WI38 (cell line): ENCODE data around the gene VCAM1.

Experiments
- H3K4me3 ChIP-seq: 2 replicates; pipeline ENCODE4 v1.5.1; 2011; ENCODE audit warnings: low read depth, mild to moderate bottlenecking, control low read depth, low read length
- CTCF ChIP-seq: IDR thresholded peaks from 2 replicates; pipeline ENCODE4 v1.5.1; 2012; ENCODE audit warnings: low read depth, mild to moderate bottlenecking, control low read depth, low read length

VCAM1 gene

GRCh38 chr1:100722221-100722620 is 2.7 kb downstream of the VCAM1 start:
- peak overlapping the region; percentile 46 for H3K4me3 ChIP-seq
- TF ChIP-seq CTCF: no peak

- no peak for TF ChIP-seq CTCF
- no peak overlapping the region for H3K4me3 ChIP-seq
Observed at GRCh38 chr1:100724281-100724680, 4.7 kb downstream of the VCAM1 start.

GRCh38 chr1:100730130-100730529 is 10.6 kb downstream of the VCAM1 start:
- TF ChIP-seq CTCF: no peak
- H3K4me3 ChIP-seq: no peak overlapping the region

GRCh38 chr1:100731309-100731708 is 11.8 kb downstream of the VCAM1 start:
- TF ChIP-seq CTCF: no peak
- H3K4me3 ChIP-seq: no peak overlapping the region

- no peak overlapping the region for H3K4me3 ChIP-seq
- TF ChIP-seq CTCF: no peak
Observed at GRCh38 chr1:100731758-100732157, 12.2 kb downstream of the VCAM1 start.

- no peak overlapping the region for H3K4me3 ChIP-seq
- no peak for TF ChIP-seq CTCF
Observed at GRCh38 chr1:100734676-100735075, 15.1 kb downstream of the VCAM1 start.

- no peak for TF ChIP-seq CTCF
- H3K4me3 ChIP-seq: no peak overlapping the region
Observed at GRCh38 chr1:100735244-100735643, 15.7 kb downstream of the VCAM1 start.

- no peak for TF ChIP-seq CTCF
- no peak overlapping the region for H3K4me3 ChIP-seq
Observed at GRCh38 chr1:100736324-100736723, 16.8 kb downstream of the VCAM1 start.
